ENCODE data around the gene PCBP3.

PCBP3 gene

GRCh38 chr21:45857761-45858160, 214.2 kb downstream of the PCBP3 start:
- Histone ChIP-seq H3K9me3 (ENCODE audit: insufficient read depth, low read length) (no peaks in the 10 kb centered on the region), H3K27me3 (ENCODE audit: low read length) (no peaks in the 10 kb centered on the region), H3K79me2 (ENCODE audit: insufficient read depth, low read length) (no peaks in the 10 kb centered on the region), H3K9ac (ENCODE audit: low read length) (no peak overlapping the region), H4K20me1 (ENCODE audit: low read depth, low read length) (no peaks in the 10 kb centered on the region), H3K4me3 (ENCODE audit: insufficient read depth, low read length, poor library complexity, severe bottlenecking) (no peak overlapping the region), H3K27ac (ENCODE audit: low read depth, low read length) (no peak overlapping the region), H3F3A (ENCODE audit: insufficient read depth) (no peaks in the 10 kb centered on the region), H3K4me2 (ENCODE audit: low read depth, low read length, poor library complexity, severe bottlenecking) (no peak overlapping the region), H3K36me3 (ENCODE audit: low read length) (no peaks in the 10 kb centered on the region), H2AFZ (ENCODE audit: low read depth, low read length, severe bottlenecking) (no peak overlapping the region), H3K9me2 (replicated peaks; ENCODE audit: insufficient read depth, low read length) (no peaks in the 10 kb centered on the region)
- TF ChIP-seq CTCF (IDR thresholded peaks at IDR 0.05; ENCODE audit: insufficient read depth, low read length, poor library complexity, severe bottlenecking) (no peak), EZH2phosphoT487 (conservative IDR thresholded peaks at IDR 0.05; ENCODE audit: low read length) (no peak)

GRCh38 chr21:45858180-45858579, 214.7 kb downstream of the PCBP3 start:
- Histone ChIP-seq H3K9me2 (replicated peaks; ENCODE audit: insufficient read depth, low read length) (no peaks in the 10 kb centered on the region), H3K27me3 (ENCODE audit: low read length) (no peaks in the 10 kb centered on the region)

GRCh38 chr21:45859041-45859761, 215.7 kb downstream of the PCBP3 start:
- Histone ChIP-seq H3K4me2 (ENCODE audit: low read depth, low read length, poor library complexity, severe bottlenecking) (no peak overlapping the region), H3K4me3 (ENCODE audit: insufficient read depth, low read length, poor library complexity, severe bottlenecking) (no peak overlapping the region), H3F3A (ENCODE audit: insufficient read depth) (no peaks in the 10 kb centered on the region), H4K20me1 (ENCODE audit: low read depth, low read length) (no peaks in the 10 kb centered on the region), H3K36me3 (ENCODE audit: low read length) (no peaks in the 10 kb centered on the region), H3K27me3 (ENCODE audit: low read length) (no peaks in the 10 kb centered on the region), H3K9me3 (ENCODE audit: insufficient read depth, low read length) (no peaks in the 10 kb centered on the region), H3K9me2 (replicated peaks; ENCODE audit: insufficient read depth, low read length) (no peaks in the 10 kb centered on the region), H3K9ac (ENCODE audit: low read length) (no peak overlapping the region), H3K79me2 (ENCODE audit: insufficient read depth, low read length) (no peaks in the 10 kb centered on the region), H3K27ac (ENCODE audit: low read depth, low read length) (no peak overlapping the region), H2AFZ (ENCODE audit: low read depth, low read length, severe bottlenecking) (no peak overlapping the region)
- no peak for TF ChIP-seq EZH2phosphoT487 (conservative IDR thresholded peaks at IDR 0.05; ENCODE audit: low read length)
- no peak for TF ChIP-seq CTCF (IDR thresholded peaks at IDR 0.05; ENCODE audit: insufficient read depth, low read length, poor library complexity, severe bottlenecking)

More at GRCh38 chr21:45858180-45858579, 214.7 kb downstream of the PCBP3 start:
- no peaks in the 10 kb centered on the region for H3K9me3 ChIP-seq (ENCODE audit: insufficient read depth, low read length)
- no peak overlapping the region for H2AFZ ChIP-seq (ENCODE audit: low read depth, low read length, severe bottlenecking)
- no peak overlapping the region for H3K4me3 ChIP-seq (ENCODE audit: insufficient read depth, low read length, poor library complexity, severe bottlenecking)
- H3F3A ChIP-seq (ENCODE audit: insufficient read depth): no peaks in the 10 kb centered on the region
- H3K27ac ChIP-seq (ENCODE audit: low read depth, low read length): no peak overlapping the region
- no peak for TF ChIP-seq CTCF (IDR thresholded peaks at IDR 0.05; ENCODE audit: insufficient read depth, low read length, poor library complexity, severe bottlenecking)
- no peak for TF ChIP-seq EZH2phosphoT487 (conservative IDR thresholded peaks at IDR 0.05; ENCODE audit: low read length)
- H3K36me3 ChIP-seq (ENCODE audit: low read length): no peaks in the 10 kb centered on the region
- no peak overlapping the region for H3K9ac ChIP-seq (ENCODE audit: low read length)
- H3K79me2 ChIP-seq (ENCODE audit: insufficient read depth, low read length): no peaks in the 10 kb centered on the region
- H4K20me1 ChIP-seq (ENCODE audit: low read depth, low read length): no peaks in the 10 kb centered on the region
- H3K4me2 ChIP-seq (ENCODE audit: low read depth, low read length, poor library complexity, severe bottlenecking): no peak overlapping the region

Measured in SU-DHL-6 (cell line).